ENCODE measurements around the gene TPCN2. TPM values are rescaled to one million over a fixed set of nuclear protein-coding genes. Genes with fewer than 3 reads are reported as not detected.

The TPCN2 gene
- total RNA-seq, 1 experiment from 2014 or later = 16.3 TPM

- intact Hi-C loops (cut with micrococcal nuclease) = no loop called here
- POLR2A ChIA-PET = no interaction called here
- H3K9me3 Mint-ChIP-seq (ENCODE audit: unreplicated experiment) = no peaks in the 10 kb centered on the region
- BruUV-seq (replicated peaks) = no TSS peak
- CTCF ChIA-PET = interaction anchor here (0.8 to 1.9 kb wide), 3 partner anchors 11 to 33 kb away, joined by 3 to 6 read pairs (median 4); no protein-coding TSS in a partner anchor
- H3K27ac Mint-ChIP-seq (ENCODE audit: low read depth, unreplicated experiment) = no peak overlapping the region
- no peak for DNase-seq (ENCODE audit: unreplicated experiment)
- no peak overlapping the region for H3K4me3 Mint-ChIP-seq (ENCODE audit: unreplicated experiment)
- H3K36me3 Mint-ChIP-seq (ENCODE audit: insufficient read depth, unreplicated experiment) = no peaks in the 10 kb centered on the region
- H3K4me1 Mint-ChIP-seq (ENCODE audit: insufficient read depth, unreplicated experiment) = peaks cover 14% of the 10 kb centered on the region
- peaks cover 12% of the 10 kb centered on the region for H3K27me3 Mint-ChIP-seq (ENCODE audit: insufficient read depth, unreplicated experiment)
- TF ChIP-seq CTCF (IDR thresholded peaks at IDR 0.05; ENCODE audit: unreplicated experiment) = no peak
These were observed 36.4 kb upstream of the TPCN2 start for GRCh38 chr11:69012092-69013008.

DNA sequence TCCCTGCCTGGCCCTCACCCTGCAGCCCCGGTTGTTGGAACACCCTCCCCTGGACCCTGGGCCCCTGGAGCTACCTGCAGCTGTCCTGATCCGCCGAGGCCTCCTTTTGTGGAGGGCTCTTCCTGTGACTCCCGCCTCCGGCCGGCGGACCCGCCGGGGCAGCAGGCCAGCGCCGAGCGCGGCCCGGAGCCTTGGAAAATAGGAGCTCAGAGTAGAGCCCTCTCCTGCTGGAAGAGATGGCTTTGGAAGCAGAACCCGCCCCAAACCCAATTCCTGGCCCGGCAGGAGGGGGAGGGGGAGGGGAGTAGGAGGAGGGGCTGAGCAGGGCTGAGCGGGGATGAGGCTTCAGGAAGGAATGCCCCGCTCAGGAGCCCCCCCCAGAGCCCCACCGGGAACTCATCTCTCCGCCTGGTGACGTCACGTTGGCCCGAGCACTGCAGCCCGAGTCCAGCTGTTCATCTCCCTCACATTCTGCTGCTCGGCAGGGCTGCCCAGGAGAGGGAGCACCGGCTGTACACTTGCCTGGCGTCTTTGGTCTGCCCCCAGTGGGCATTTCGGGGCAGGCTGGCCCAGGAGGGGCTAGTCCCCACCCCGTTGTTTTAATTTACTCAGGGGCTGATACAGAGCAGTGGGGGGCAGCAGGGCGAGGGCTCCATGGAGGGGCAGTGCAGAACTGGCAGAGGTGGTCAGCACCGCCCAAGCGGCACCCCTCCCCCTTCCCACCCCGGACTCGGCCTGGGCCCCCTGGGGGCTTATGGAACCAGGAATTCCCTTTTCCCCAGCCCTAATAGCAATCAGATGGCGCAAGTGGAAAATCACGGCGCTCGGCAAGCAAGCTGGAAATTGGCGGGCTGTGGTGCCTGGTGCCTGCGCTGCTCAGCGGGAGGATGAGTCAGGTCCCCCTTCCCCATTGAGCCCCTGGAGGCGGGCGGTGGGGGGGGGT lies 35.5 kb upstream of the TPCN2 start, which contains the start of gene MRGPRF:
TSS of gene MRGPRF (minus strand) at position 238 of the 943 bp plus-strand sequence. CDS start 3,345 bp downstream, outside the sequence.
- no peak for DNase-seq (ENCODE audit: unreplicated experiment)
- Mint-ChIP-seq H3K27ac (ENCODE audit: low read depth, unreplicated experiment) (no peak within 1 kb of the TSS), H3K36me3 (ENCODE audit: insufficient read depth, unreplicated experiment) (no peaks in the 10 kb centered on the region), H3K9me3 (ENCODE audit: unreplicated experiment) (no peaks in the 10 kb centered on the region), H3K27me3 (ENCODE audit: insufficient read depth, unreplicated experiment) (peaks cover 21% of the 10 kb centered on the region), H3K4me1 (ENCODE audit: insufficient read depth, unreplicated experiment) (peaks cover 10% of the 10 kb centered on the region), H3K4me3 (ENCODE audit: unreplicated experiment) (no peak within 1 kb of the TSS)
- CTCF ChIA-PET = interaction anchor here (0.8 to 1.9 kb wide), 2 partner anchors 12 to 32 kb away, joined by 3 to 6 read pairs; no protein-coding TSS in a partner anchor
- POLR2A ChIA-PET = no interaction called here
- no TSS peak for BruUV-seq (replicated peaks)
- TF ChIP-seq CTCF (IDR thresholded peaks at IDR 0.05; ENCODE audit: unreplicated experiment) = no peak
- intact Hi-C loops (cut with micrococcal nuclease) = no loop called here

GRCh38 chr11:69014084-69014851 lies 34.5 kb upstream of the TPCN2 start:
- Mint-ChIP-seq H3K27me3 (ENCODE audit: insufficient read depth, unreplicated experiment) (peaks cover 31% of the 10 kb centered on the region), H3K36me3 (ENCODE audit: insufficient read depth, unreplicated experiment) (no peaks in the 10 kb centered on the region), H3K27ac (ENCODE audit: low read depth, unreplicated experiment) (no peak overlapping the region), H3K4me3 (ENCODE audit: unreplicated experiment) (no peak overlapping the region), H3K9me3 (ENCODE audit: unreplicated experiment) (no peaks in the 10 kb centered on the region), H3K4me1 (ENCODE audit: insufficient read depth, unreplicated experiment) (peaks cover under 1% of the 10 kb centered on the region)
- BruUV-seq (replicated peaks) = no TSS peak
- intact Hi-C loops (cut with micrococcal nuclease) = no loop called here
- no peak for TF ChIP-seq CTCF (IDR thresholded peaks at IDR 0.05; ENCODE audit: unreplicated experiment)
- POLR2A ChIA-PET = no interaction called here
- DNase-seq (ENCODE audit: unreplicated experiment) = no peak
- CTCF ChIA-PET = no interaction called here

Measured in MCF 10A (cell line).